BE2C (cell line): ENCODE results near the gene RNF141.

Source experiments
- DNase-seq: peaks from one replicate; pipeline ENCODE4 v3.0.0-alpha.2; 2020
- H3K27me3 ChIP-seq: fragments of 250-450 bp; sonication (Bioruptor Pico); 2 replicates; pipeline ENCODE4 v1.5.1; 2020; ENCODE audit warnings: mild to moderate bottlenecking
- H3K36me3 ChIP-seq: fragments of 250-450 bp; sonication (Bioruptor Pico); 2 replicates; pipeline ENCODE4 v1.5.1; 2020; ENCODE audit warnings: mild to moderate bottlenecking
- H3K4me1 ChIP-seq: fragments of 250-450 bp; sonication (Bioruptor Pico); 2 replicates; pipeline ENCODE4 v1.5.1; 2020
- H3K4me3 ChIP-seq: 2 replicates; pipeline ENCODE4 v1.5.1; 2011; ENCODE audit warnings: low read depth, low read length
- H3K9me3 ChIP-seq: fragments of 250-450 bp; sonication (Bioruptor Pico); 2 replicates; pipeline ENCODE4 v1.5.1; 2020
- CTCF ChIP-seq: IDR thresholded peaks from 2 replicates; pipeline ENCODE4 v1.5.1; 2012; ENCODE audit warnings: mild to moderate bottlenecking, low read depth, low read length

Gene RNF141

GRCh38 chr11:10496296-10496936 lies 44.6 kb downstream of the RNF141 start:
- Histone ChIP-seq H3K4me3 (no peak overlapping the region), H3K27me3 (no peaks in the 10 kb centered on the region), H3K36me3 (no peaks in the 10 kb centered on the region), H3K4me1 (no peaks in the 10 kb centered on the region), H3K9me3 (no peaks in the 10 kb centered on the region)
- no peak for TF ChIP-seq CTCF
- no peak for DNase-seq

- H3K9me3 ChIP-seq, result no peaks in the 10 kb centered on the region
- TF ChIP-seq CTCF, result no peak
- H3K4me1 ChIP-seq, result peaks cover 3% of the 10 kb centered on the region; the same call in 1 of the 2 replicates
- H3K36me3 ChIP-seq, result no peaks in the 10 kb centered on the region
- H3K4me3 ChIP-seq, result no peak overlapping the region
- no peak for DNase-seq
- H3K27me3 ChIP-seq, result no peaks in the 10 kb centered on the region
These were observed 45.6 kb downstream of the RNF141 start for GRCh38 chr11:10495464-10495786.

- Histone ChIP-seq H3K36me3 (no peaks in the 10 kb centered on the region), H3K4me3 (no peak overlapping the region)
These were observed 46.1 kb downstream of the RNF141 start for GRCh38 chr11:10494636-10495463.

GRCh38 chr11:10493041-10493663 lies 47.8 kb downstream of the RNF141 start:
- Histone ChIP-seq H3K4me1 (peaks cover 3% of the 10 kb centered on the region; the same call in 1 of the 2 replicates), H3K9me3 (no peaks in the 10 kb centered on the region), H3K36me3 (no peaks in the 10 kb centered on the region), H3K4me3 (no peak overlapping the region), H3K27me3 (no peaks in the 10 kb centered on the region)
- no peak for TF ChIP-seq CTCF
- DNase-seq, result no peak

More at GRCh38 chr11:10494636-10495463, 46.1 kb downstream of the RNF141 start:
- H3K4me1 ChIP-seq, result peaks cover 3% of the 10 kb centered on the region; the same call in 1 of the 2 replicates
- no peaks in the 10 kb centered on the region for H3K9me3 ChIP-seq
- TF ChIP-seq CTCF, result no peak
- H3K27me3 ChIP-seq, result no peaks in the 10 kb centered on the region
- no peak for DNase-seq

- Histone ChIP-seq H3K9me3 (no peaks in the 10 kb centered on the region), H3K4me3 (no peak overlapping the region), H3K4me1 (peaks cover 3% of the 10 kb centered on the region; the same call in 1 of the 2 replicates), H3K36me3 (no peaks in the 10 kb centered on the region), H3K27me3 (no peaks in the 10 kb centered on the region)
- no peak for DNase-seq
- no peak for TF ChIP-seq CTCF
These were observed 48.9 kb downstream of the RNF141 start for GRCh38 chr11:10492084-10492483.
